Ectodermal cell (in vitro differentiated cells): ENCODE data around the gene COL25A1.
"Not testable (repeated sequence)": the region's sequence is repeated elsewhere in the genome, so short reads cannot be mapped to it uniquely, and the experiment has no call there.

Source experiments
- H3K27ac ChIP-seq: 2 replicates; pipeline ENCODE4 v1.7.0; 2013; ENCODE audit warnings: mild to moderate bottlenecking, low read depth, low read length; ENCODE audit not compliant: insufficient read depth, poor library complexity, severe bottlenecking
- H3K27me3 ChIP-seq: 2 replicates; pipeline ENCODE4 v1.7.0; 2013; ENCODE audit warnings: mild to moderate bottlenecking, low read length; ENCODE audit not compliant: insufficient read depth, control insufficient read depth, poor library complexity, severe bottlenecking
- H3K36me3 ChIP-seq: one replicate; pipeline ENCODE4 v1.7.0; 2013; ENCODE audit warnings: low read length; ENCODE audit not compliant: control insufficient read depth, insufficient read depth
- H3K4me1 ChIP-seq: one replicate; pipeline ENCODE4 v1.7.0; 2013; ENCODE audit warnings: low read length; ENCODE audit not compliant: control insufficient read depth, insufficient read depth
- H3K4me3 ChIP-seq: 2 replicates; pipeline ENCODE4 v1.7.0; 2013; ENCODE audit warnings: low read depth, low read length, control low read depth; ENCODE audit not compliant: insufficient read depth
- H3K9me3 ChIP-seq: 2 replicates; pipeline ENCODE4 v1.7.0; 2013; ENCODE audit warnings: mild to moderate bottlenecking, low read length, moderate library complexity; ENCODE audit not compliant: control insufficient read depth
- WGBS, 2 experiments: methylation state at CpG; one replicate each; pipeline ENCODE4 v1.1.7; 2013; ENCODE audit warnings: missing lambda C conversion rate in 2 of 2; 5-methylcytosine and 5-hydroxymethylcytosine counted together

The COL25A1 gene

DNA sequence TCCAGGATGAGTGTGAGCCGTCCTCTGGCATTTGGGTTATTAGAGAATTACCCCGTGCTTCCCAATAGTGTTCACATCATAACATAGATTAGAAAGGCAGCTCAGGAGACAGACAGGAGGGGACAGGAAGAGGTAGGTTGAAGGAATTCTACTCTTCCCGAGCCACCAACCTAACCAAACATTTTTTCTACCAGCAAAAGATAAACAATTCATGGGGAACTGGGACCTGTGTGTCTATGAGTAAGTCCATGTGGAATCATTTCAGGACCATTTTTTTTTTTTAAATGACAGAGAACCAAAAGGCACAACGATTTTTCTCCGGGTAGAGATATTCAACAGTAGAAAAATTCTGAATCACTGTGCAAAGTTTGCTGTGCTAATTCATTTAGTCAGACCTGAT, 365.4 kb downstream of the COL25A1 start:
- no peaks in the 10 kb centered on the region for H3K9me3 ChIP-seq
- H3K4me1 ChIP-seq = no peaks in the 10 kb centered on the region
- no peaks in the 10 kb centered on the region for H3K27me3 ChIP-seq
- no peak overlapping the region for H3K27ac ChIP-seq
- 87 to 93% methylated on average over 2 to 5 of the region's 5 CpGs for WGBS, 2 experiments
- H3K36me3 ChIP-seq = no peaks in the 10 kb centered on the region
- no peak overlapping the region for H3K4me3 ChIP-seq

DNA sequence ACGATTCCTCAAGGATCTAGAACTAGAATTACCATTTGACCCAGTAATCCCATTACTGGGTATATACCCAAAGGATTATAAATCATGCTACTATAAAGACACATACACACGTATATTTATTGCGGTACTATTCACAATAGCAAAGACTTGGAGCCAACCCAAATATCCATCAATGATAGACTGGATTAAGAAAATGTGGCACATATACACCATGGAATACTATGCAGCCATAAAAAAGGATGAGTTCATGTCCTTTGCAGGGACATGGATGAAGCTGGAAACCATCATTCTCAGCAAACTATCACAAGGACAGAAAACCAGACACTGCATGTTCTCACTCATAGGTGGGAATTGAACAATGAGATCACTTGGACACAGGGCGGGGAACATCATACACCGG, 368.5 kb downstream of the COL25A1 start:
- not testable (repeated sequence) for H3K27ac ChIP-seq, H3K4me1 ChIP-seq, H3K36me3 ChIP-seq, H3K27me3 ChIP-seq, H3K4me3 ChIP-seq, H3K9me3 ChIP-seq
- WGBS, 2 experiments = 90 to 97% methylated on average over 3 of the region's 5 CpGs

DNA sequence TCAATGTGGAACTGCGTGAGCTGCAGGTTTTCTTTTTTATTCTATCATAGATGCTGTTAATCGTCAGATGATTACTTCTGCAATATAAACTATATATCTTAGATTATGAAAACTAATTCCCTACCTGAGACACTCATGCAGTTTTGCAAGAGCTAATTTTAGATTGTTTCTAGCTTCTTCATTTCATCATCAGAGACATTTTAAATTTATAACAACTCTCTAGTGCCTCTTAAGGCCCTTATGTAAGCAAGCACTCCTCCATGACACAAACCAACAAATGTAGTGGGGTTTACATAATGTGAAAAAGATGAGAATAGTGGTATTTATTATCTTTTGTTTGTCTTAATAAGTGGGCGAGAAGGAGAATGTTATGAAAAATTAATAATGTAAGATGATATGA, 369.4 kb downstream of the COL25A1 start:
- Histone ChIP-seq H3K27ac (no peak overlapping the region), H3K4me3 (no peak overlapping the region), H3K4me1 (no peaks in the 10 kb centered on the region), H3K9me3 (no peaks in the 10 kb centered on the region), H3K27me3 (no peaks in the 10 kb centered on the region), H3K36me3 (no peaks in the 10 kb centered on the region)
- WGBS, 2 experiments = 95 to 100% methylated on average over 1 to 3 of the region's 3 CpGs

DNA sequence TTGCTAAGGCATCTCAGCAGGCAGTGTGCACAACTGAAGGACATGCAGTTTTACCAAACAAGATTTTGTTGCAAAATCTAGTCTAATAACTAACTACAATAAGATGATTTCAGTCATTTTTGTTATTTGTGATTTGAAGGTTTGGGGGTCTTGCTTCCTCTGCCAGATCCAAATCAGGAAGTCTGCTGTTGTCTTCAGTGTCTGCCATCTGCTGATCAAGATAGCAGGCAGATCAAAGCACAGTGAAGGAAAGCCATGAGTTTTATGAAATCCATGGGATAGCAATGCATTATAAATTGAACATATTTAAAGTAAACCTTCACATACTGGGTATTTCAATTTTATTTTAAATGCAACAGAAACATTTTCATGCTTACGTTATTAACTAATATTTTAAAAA, 370.5 kb downstream of the COL25A1 start:
- no peaks in the 10 kb centered on the region for H3K27me3 ChIP-seq
- WGBS, 2 experiments = no CpG with 5 or more reads among the region's 1 CpG
- H3K9me3 ChIP-seq = no peaks in the 10 kb centered on the region
- no peak overlapping the region for H3K27ac ChIP-seq
- no peaks in the 10 kb centered on the region for H3K4me1 ChIP-seq
- no peaks in the 10 kb centered on the region for H3K36me3 ChIP-seq
- H3K4me3 ChIP-seq = no peak overlapping the region

GRCh38 chr4:108930186-108930585, 372.3 kb downstream of the COL25A1 start:
- H3K4me3 ChIP-seq = no peak overlapping the region
- no peaks in the 10 kb centered on the region for H3K9me3 ChIP-seq
- no peak overlapping the region for H3K27ac ChIP-seq
- H3K27me3 ChIP-seq = no peaks in the 10 kb centered on the region
- no peaks in the 10 kb centered on the region for H3K36me3 ChIP-seq
- H3K4me1 ChIP-seq = no peaks in the 10 kb centered on the region

DNA sequence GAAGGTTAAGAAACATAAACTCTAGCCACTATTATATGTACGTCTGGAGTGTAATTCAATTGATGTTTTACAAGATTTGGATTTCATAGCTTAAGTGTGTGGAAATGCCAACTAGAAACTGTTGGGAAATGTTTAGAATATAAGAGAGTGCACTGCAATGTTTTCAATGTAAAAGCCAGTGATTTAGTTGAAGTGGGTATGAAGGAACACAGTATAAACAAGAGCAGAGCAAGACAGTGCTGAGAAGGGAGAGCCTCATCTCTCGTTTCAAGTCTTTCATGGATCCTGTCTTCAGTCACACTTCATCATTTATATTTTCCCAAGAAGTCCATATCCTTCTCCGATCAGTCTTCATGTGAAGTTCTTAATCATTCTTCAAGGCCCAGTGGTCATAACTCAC, 375.7 kb downstream of the COL25A1 start:
- H3K36me3 ChIP-seq = no peaks in the 10 kb centered on the region
- H3K27ac ChIP-seq = no peak overlapping the region
- WGBS, 2 experiments = 86 to 91% methylated on average over 3 of the region's 3 CpGs
- H3K27me3 ChIP-seq = no peaks in the 10 kb centered on the region
- no peak overlapping the region for H3K4me3 ChIP-seq
- no peaks in the 10 kb centered on the region for H3K4me1 ChIP-seq
- H3K9me3 ChIP-seq = no peaks in the 10 kb centered on the region

DNA sequence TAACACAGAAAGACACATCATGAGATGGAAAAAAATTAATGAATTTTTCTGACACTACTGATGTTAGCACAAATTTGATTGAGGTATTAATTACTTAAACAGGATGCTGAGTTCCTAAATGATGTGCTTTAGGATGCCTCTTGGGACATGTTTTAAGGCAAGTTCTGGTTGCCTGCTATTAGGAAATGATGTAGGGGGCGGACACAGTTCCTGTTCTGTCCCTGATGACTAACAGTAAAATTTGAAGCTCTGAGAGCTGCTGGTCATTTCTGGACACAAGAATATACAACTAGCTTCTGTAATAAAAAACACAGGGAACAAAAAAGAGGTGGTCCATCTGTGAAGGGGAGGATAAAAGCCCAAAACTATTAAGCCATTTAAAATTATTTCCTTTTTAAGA, 376.4 kb downstream of the COL25A1 start:
- Histone ChIP-seq H3K36me3 (no peaks in the 10 kb centered on the region), H3K4me1 (no peaks in the 10 kb centered on the region), H3K27me3 (no peaks in the 10 kb centered on the region), H3K27ac (no peak overlapping the region), H3K9me3 (no peaks in the 10 kb centered on the region), H3K4me3 (no peak overlapping the region)
- WGBS, 2 experiments = 95 to 100% methylated on average over 1 of the region's 1 CpG

DNA sequence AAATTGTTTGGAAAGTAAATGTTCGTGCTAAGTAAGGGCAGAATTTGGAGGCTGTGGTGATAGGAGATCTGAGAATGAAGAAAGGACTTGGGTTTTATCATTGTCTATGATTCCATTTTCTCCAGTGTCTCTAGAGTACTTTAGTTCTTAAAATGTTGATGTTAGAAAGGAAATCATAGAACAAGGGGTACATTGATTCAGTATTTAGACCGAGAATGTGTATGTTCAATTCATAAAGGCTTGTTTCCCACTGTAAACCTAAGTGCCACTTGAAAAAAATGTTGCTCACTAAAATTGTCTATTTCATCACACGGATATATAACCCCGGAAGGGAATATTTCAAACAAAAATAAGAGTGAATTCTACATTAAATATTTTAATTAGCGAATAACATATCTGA, 380.3 kb downstream of the COL25A1 start:
- H3K9me3 ChIP-seq = no peaks in the 10 kb centered on the region
- no peak overlapping the region for H3K4me3 ChIP-seq
- WGBS, 2 experiments = 93 to 97% methylated on average over 2 to 4 of the region's 5 CpGs
- no peak overlapping the region for H3K27ac ChIP-seq
- no peaks in the 10 kb centered on the region for H3K36me3 ChIP-seq
- no peaks in the 10 kb centered on the region for H3K27me3 ChIP-seq
- H3K4me1 ChIP-seq = no peaks in the 10 kb centered on the region

- 87 to 93% methylated on average over 2 of the region's 2 CpGs for WGBS, 2 experiments
- Histone ChIP-seq H3K4me1 (no peaks in the 10 kb centered on the region), H3K4me3 (no peak overlapping the region), H3K9me3 (no peaks in the 10 kb centered on the region), H3K27ac (no peak overlapping the region), H3K36me3 (no peaks in the 10 kb centered on the region), H3K27me3 (no peaks in the 10 kb centered on the region)
Observed at GRCh38 chr4:108920395-108921087, 381.9 kb downstream of the COL25A1 start.

- no peak overlapping the region for H3K4me3 ChIP-seq
- no peak overlapping the region for H3K27ac ChIP-seq
- no peaks in the 10 kb centered on the region for H3K9me3 ChIP-seq
- H3K36me3 ChIP-seq = no peaks in the 10 kb centered on the region
- H3K27me3 ChIP-seq = no peaks in the 10 kb centered on the region
- H3K4me1 ChIP-seq = no peaks in the 10 kb centered on the region
- 79 to 93% methylated on average over 3 of the region's 5 CpGs for WGBS, 2 experiments
Observed at GRCh38 chr4:108919226-108919893, 383.1 kb downstream of the COL25A1 start.
